ENCODE measurements around the gene RHOBTB1.
A peak's percentile ranks its signal among the peaks of the same experiment; 100 is the strongest.

Gene RHOBTB1

DNA sequence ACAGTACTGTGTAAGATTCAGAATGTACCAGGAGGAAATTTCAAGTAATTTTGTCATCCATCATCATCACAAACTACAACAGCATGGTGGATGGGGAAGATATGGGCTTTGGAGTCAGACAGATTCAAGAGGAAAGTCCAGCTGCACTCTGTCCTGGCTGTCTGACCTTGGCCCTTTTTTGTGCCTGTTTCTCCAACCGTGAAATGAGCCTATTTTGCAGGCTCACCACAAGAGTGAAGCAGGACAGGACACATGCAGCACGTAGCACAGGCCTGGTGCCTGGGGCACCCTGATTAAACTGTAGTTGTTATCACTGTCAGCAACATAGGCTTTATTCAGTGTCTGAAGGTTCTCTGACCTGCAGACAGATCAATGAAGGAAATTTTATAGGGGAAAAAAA is 37.6 kb downstream of the RHOBTB1 start:
- Histone ChIP-seq H3K9me3 (ENCODE audit: control insufficient read depth in 2 of 2, low read length in 2 of 2) (no peaks in the 10 kb centered on the region), H3K9ac (ENCODE audit: low read length in 2 of 2) (no peak overlapping the region), H3K4me1 (ENCODE audit: control insufficient read depth, insufficient read depth, low read length) (peaks cover 45% of the 10 kb centered on the region), H3K4me3 (ENCODE audit: low read length in 2 of 2) (no peak overlapping the region), H3K27me3 (ENCODE audit: control insufficient read depth in 1 of 2, insufficient read depth in 2 of 2, low read length in 2 of 2) (no peaks in the 10 kb centered on the region), H3K36me3 (ENCODE audit: control insufficient read depth in 2 of 2, insufficient read depth in 2 of 2, low read length in 2 of 2) (peaks cover 0 to 6% of the 10 kb centered on the region in 2 donors), H3K27ac (ENCODE audit: low read length) (peak overlapping the region; percentile 46)

DNA sequence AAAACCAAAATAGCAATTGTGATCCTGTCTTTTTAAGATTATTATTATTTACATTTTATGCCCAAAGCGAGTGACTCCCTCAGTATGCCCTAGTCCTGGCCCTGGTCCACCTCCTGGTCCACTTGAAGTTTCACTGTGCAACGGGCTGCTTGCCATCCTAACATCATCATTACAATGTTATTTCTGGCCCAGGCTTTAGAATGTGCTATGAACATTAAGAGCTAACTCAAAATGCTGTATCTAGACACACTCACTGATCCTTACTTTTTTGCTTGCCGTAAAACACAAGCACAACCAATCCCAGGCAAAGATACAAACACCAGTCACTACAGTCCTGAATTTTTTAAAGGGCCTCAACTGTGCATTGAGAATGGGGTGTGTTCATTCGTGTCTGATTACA is 38.4 kb downstream of the RHOBTB1 start:
- Histone ChIP-seq H3K9ac (ENCODE audit: low read length in 2 of 2) (no peak overlapping the region), H3K27me3 (ENCODE audit: control insufficient read depth in 1 of 2, insufficient read depth in 2 of 2, low read length in 2 of 2) (no peaks in the 10 kb centered on the region), H3K36me3 (ENCODE audit: control insufficient read depth in 2 of 2, insufficient read depth in 2 of 2, low read length in 2 of 2) (no peaks in the 10 kb centered on the region), H3K4me3 (ENCODE audit: low read length in 2 of 2) (peak overlapping the region in 1 of 2 donors; percentile 30), H3K4me1 (ENCODE audit: control insufficient read depth, insufficient read depth, low read length) (peaks cover 45% of the 10 kb centered on the region), H3K9me3 (ENCODE audit: control insufficient read depth in 2 of 2, low read length in 2 of 2) (no peaks in the 10 kb centered on the region), H3K27ac (ENCODE audit: low read length) (peak overlapping the region; percentile 50)

GRCh38 chr10:60903096-60903495 is 40.9 kb downstream of the RHOBTB1 start:
- Histone ChIP-seq H3K4me3 (ENCODE audit: low read length in 2 of 2) (no peak overlapping the region), H3K4me1 (ENCODE audit: control insufficient read depth, insufficient read depth, low read length) (peaks cover 29% of the 10 kb centered on the region), H3K9ac (ENCODE audit: low read length in 2 of 2) (no peak overlapping the region), H3K9me3 (ENCODE audit: control insufficient read depth in 2 of 2, low read length in 2 of 2) (no peaks in the 10 kb centered on the region), H3K27ac (ENCODE audit: low read length) (no peak overlapping the region), H3K36me3 (ENCODE audit: control insufficient read depth in 2 of 2, insufficient read depth in 2 of 2, low read length in 2 of 2) (no peaks in the 10 kb centered on the region), H3K27me3 (ENCODE audit: control insufficient read depth in 1 of 2, insufficient read depth in 2 of 2, low read length in 2 of 2) (no peaks in the 10 kb centered on the region)

GRCh38 chr10:60901561-60902235 is 42.3 kb downstream of the RHOBTB1 start:
- no peak overlapping the region for H3K4me3 ChIP-seq (ENCODE audit: low read length in 2 of 2)
- H3K4me1 ChIP-seq (ENCODE audit: control insufficient read depth, insufficient read depth, low read length), result peaks cover 16% of the 10 kb centered on the region
- H3K9me3 ChIP-seq (ENCODE audit: control insufficient read depth in 2 of 2, low read length in 2 of 2), result no peaks in the 10 kb centered on the region
- no peak overlapping the region for H3K9ac ChIP-seq (ENCODE audit: low read length in 2 of 2)
- H3K36me3 ChIP-seq (ENCODE audit: control insufficient read depth in 2 of 2, insufficient read depth in 2 of 2, low read length in 2 of 2), result no peaks in the 10 kb centered on the region
- H3K27me3 ChIP-seq (ENCODE audit: control insufficient read depth in 1 of 2, insufficient read depth in 2 of 2, low read length in 2 of 2), result no peaks in the 10 kb centered on the region
- H3K27ac ChIP-seq (ENCODE audit: low read length), result no peak overlapping the region

GRCh38 chr10:60899266-60899665 is 44.7 kb downstream of the RHOBTB1 start:
- Histone ChIP-seq H3K27ac (ENCODE audit: low read length) (no peak overlapping the region), H3K4me1 (ENCODE audit: control insufficient read depth, insufficient read depth, low read length) (peaks cover 5% of the 10 kb centered on the region), H3K9me3 (ENCODE audit: control insufficient read depth in 2 of 2, low read length in 2 of 2) (no peaks in the 10 kb centered on the region), H3K27me3 (ENCODE audit: control insufficient read depth in 1 of 2, insufficient read depth in 2 of 2, low read length in 2 of 2) (no peaks in the 10 kb centered on the region), H3K9ac (ENCODE audit: low read length in 2 of 2) (no peak overlapping the region), H3K36me3 (ENCODE audit: control insufficient read depth in 2 of 2, insufficient read depth in 2 of 2, low read length in 2 of 2) (no peaks in the 10 kb centered on the region), H3K4me3 (ENCODE audit: low read length in 2 of 2) (no peak overlapping the region)

DNA sequence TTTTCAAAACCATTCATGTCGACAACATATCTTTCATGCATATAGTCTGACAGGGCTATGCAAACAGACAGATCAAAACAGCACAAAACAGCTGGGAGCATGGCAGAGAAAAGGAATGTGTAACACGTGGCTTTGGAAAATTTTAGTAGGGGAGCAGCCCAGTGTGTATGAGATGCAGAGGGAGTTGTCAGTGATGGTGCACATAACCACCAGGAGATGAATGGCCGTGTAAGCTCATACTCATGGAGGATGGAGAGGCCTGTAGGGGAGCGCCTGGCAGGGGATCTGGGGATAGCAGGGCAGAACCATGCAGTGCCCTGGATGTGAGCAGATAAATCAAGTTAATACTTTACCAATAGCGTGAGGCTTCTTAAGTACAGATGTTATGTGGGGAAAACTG is 45.7 kb downstream of the RHOBTB1 start:
- H3K4me3 ChIP-seq (ENCODE audit: low read length in 2 of 2), result no peak overlapping the region
- no peaks in the 10 kb centered on the region for H3K27me3 ChIP-seq (ENCODE audit: control insufficient read depth in 1 of 2, insufficient read depth in 2 of 2, low read length in 2 of 2)
- no peak overlapping the region for H3K27ac ChIP-seq (ENCODE audit: low read length)
- H3K36me3 ChIP-seq (ENCODE audit: control insufficient read depth in 2 of 2, insufficient read depth in 2 of 2, low read length in 2 of 2), result no peaks in the 10 kb centered on the region
- no peak overlapping the region for H3K9ac ChIP-seq (ENCODE audit: low read length in 2 of 2)
- peaks cover 5% of the 10 kb centered on the region for H3K4me1 ChIP-seq (ENCODE audit: control insufficient read depth, insufficient read depth, low read length)
- H3K9me3 ChIP-seq (ENCODE audit: control insufficient read depth in 2 of 2, low read length in 2 of 2), result no peaks in the 10 kb centered on the region

DNA sequence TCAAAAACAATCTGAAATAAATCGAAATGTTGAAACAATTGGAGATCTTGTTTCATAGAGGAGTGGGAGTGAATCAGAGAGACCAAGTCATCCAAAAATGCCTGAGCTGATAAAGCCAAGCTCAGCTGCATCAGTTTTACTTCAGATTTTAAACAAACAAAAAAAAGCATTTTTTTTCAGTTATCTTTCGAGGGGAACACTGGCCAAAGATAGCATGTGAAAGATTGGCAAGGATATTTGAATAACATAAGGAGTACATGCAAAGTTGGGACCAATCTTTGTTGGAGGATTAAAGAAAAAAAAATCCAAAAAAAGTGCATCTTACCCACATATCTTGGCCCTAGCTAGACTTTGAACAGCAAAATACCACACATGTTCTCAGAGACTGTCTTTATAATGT is 47.2 kb downstream of the RHOBTB1 start:
- H3K4me1 ChIP-seq (ENCODE audit: control insufficient read depth, insufficient read depth, low read length), result peaks cover 3% of the 10 kb centered on the region
- H3K4me3 ChIP-seq (ENCODE audit: low read length in 2 of 2), result no peak overlapping the region
- H3K9ac ChIP-seq (ENCODE audit: low read length in 2 of 2), result no peak overlapping the region
- no peaks in the 10 kb centered on the region for H3K36me3 ChIP-seq (ENCODE audit: control insufficient read depth in 2 of 2, insufficient read depth in 2 of 2, low read length in 2 of 2)
- H3K27me3 ChIP-seq (ENCODE audit: control insufficient read depth in 1 of 2, insufficient read depth in 2 of 2, low read length in 2 of 2), result no peaks in the 10 kb centered on the region
- no peak overlapping the region for H3K27ac ChIP-seq (ENCODE audit: low read length)
- no peaks in the 10 kb centered on the region for H3K9me3 ChIP-seq (ENCODE audit: control insufficient read depth in 2 of 2, low read length in 2 of 2)

DNA sequence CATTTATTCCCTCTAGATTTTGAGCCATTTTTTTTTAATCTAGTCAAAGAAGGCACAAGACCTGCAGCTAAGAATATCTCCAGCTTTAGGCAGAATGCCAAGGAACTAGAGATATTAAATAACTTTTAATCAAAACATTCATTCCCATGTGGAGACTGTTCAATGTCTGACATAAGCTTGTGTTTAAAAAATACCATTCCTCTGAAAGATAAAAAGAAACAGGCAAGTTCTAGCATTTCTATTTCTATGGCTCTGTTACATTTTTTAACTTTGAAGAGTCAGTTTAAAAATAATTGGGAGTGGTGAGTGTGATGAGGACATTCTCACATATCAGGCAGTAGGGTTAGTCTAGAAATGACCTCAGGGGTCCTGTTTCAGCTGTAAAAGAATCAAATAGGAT is 48.0 kb downstream of the RHOBTB1 start:
- no peak overlapping the region for H3K27ac ChIP-seq (ENCODE audit: low read length)
- H3K36me3 ChIP-seq (ENCODE audit: control insufficient read depth in 2 of 2, insufficient read depth in 2 of 2, low read length in 2 of 2), result no peaks in the 10 kb centered on the region
- no peak overlapping the region for H3K9ac ChIP-seq (ENCODE audit: low read length in 2 of 2)
- H3K4me1 ChIP-seq (ENCODE audit: control insufficient read depth, insufficient read depth, low read length), result no peaks in the 10 kb centered on the region
- no peaks in the 10 kb centered on the region for H3K27me3 ChIP-seq (ENCODE audit: control insufficient read depth in 1 of 2, insufficient read depth in 2 of 2, low read length in 2 of 2)
- no peaks in the 10 kb centered on the region for H3K9me3 ChIP-seq (ENCODE audit: control insufficient read depth in 2 of 2, low read length in 2 of 2)
- H3K4me3 ChIP-seq (ENCODE audit: low read length in 2 of 2), result no peak overlapping the region

DNA sequence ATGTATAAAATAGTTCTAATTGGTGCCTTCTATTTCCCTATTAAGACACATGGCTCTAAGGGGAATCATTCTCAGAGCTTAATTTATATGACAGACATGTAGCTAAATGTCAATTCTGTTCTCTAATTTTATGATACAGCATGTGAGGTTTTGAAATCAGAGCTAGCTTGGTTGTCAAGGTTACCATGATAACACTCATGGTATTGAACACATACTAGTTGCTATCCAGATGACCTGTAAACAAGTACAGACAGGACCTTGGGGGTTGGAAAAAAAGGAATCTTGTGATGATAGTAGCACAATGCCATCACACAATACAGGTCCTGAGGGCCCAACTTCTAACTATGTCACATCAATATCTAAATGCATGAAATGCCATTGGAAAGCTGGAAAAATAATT is 49.2 kb downstream of the RHOBTB1 start:
- Histone ChIP-seq H3K9ac (ENCODE audit: low read length in 2 of 2) (no peak overlapping the region), H3K27ac (ENCODE audit: low read length) (no peak overlapping the region), H3K4me1 (ENCODE audit: control insufficient read depth, insufficient read depth, low read length) (no peaks in the 10 kb centered on the region), H3K4me3 (ENCODE audit: low read length in 2 of 2) (no peak overlapping the region), H3K9me3 (ENCODE audit: control insufficient read depth in 2 of 2, low read length in 2 of 2) (no peaks in the 10 kb centered on the region), H3K27me3 (ENCODE audit: control insufficient read depth in 1 of 2, insufficient read depth in 2 of 2, low read length in 2 of 2) (no peaks in the 10 kb centered on the region), H3K36me3 (ENCODE audit: control insufficient read depth in 2 of 2, insufficient read depth in 2 of 2, low read length in 2 of 2) (no peaks in the 10 kb centered on the region)

DNA sequence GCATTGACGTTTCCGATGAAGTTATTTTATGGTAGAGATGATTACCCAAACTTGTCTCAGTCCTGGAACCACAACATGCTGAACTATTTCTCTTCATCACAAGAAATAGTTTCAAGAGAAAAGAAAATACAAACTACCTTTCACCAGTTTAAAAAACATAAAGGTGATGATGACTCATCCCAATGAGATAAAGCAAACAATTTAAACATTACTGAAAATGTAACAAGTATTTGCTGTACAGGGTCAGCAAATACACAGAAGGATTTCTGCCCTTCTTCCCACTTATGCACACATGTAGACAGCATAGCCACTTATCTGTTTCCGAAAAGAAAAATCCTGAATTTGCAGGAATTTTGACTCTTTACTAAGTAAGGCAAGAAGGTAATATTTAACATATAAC is 50.8 kb downstream of the RHOBTB1 start:
- Histone ChIP-seq H3K27me3 (ENCODE audit: control insufficient read depth in 1 of 2, insufficient read depth in 2 of 2, low read length in 2 of 2) (no peaks in the 10 kb centered on the region), H3K36me3 (ENCODE audit: control insufficient read depth in 2 of 2, insufficient read depth in 2 of 2, low read length in 2 of 2) (peaks cover 0 to under 1% of the 10 kb centered on the region in 2 donors), H3K9ac (ENCODE audit: low read length in 2 of 2) (no peak overlapping the region), H3K4me1 (ENCODE audit: control insufficient read depth, insufficient read depth, low read length) (no peaks in the 10 kb centered on the region), H3K4me3 (ENCODE audit: low read length in 2 of 2) (no peak overlapping the region), H3K9me3 (ENCODE audit: control insufficient read depth in 2 of 2, low read length in 2 of 2) (no peaks in the 10 kb centered on the region), H3K27ac (ENCODE audit: low read length) (no peak overlapping the region)

DNA sequence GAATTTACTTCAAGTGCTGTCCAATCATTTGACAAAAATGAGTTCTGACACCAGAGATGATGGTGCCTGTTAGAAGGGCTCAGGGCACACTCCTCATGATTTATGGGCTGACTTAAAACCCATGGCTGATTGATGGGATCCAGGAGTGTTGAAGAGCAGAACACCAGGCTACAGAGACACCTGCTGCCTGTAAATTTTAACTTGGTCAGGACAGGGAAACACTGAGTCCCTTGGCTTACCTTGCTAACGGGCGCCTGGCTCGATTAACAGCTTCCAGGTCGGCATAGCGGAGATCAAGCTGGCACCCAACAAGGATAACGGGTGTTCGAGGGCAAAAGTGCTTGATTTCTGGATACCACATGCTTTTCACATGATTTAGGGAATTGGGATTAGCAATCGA is 51.4 kb downstream of the RHOBTB1 start:
- no peaks in the 10 kb centered on the region for H3K27me3 ChIP-seq (ENCODE audit: control insufficient read depth in 1 of 2, insufficient read depth in 2 of 2, low read length in 2 of 2)
- peaks cover 0 to 6% of the 10 kb centered on the region in 2 donors for H3K36me3 ChIP-seq (ENCODE audit: control insufficient read depth in 2 of 2, insufficient read depth in 2 of 2, low read length in 2 of 2)
- H3K4me3 ChIP-seq (ENCODE audit: low read length in 2 of 2), result no peak overlapping the region
- no peak overlapping the region for H3K9ac ChIP-seq (ENCODE audit: low read length in 2 of 2)
- H3K4me1 ChIP-seq (ENCODE audit: control insufficient read depth, insufficient read depth, low read length), result no peaks in the 10 kb centered on the region
- no peak overlapping the region for H3K27ac ChIP-seq (ENCODE audit: low read length)
- H3K9me3 ChIP-seq (ENCODE audit: control insufficient read depth in 2 of 2, low read length in 2 of 2), result no peaks in the 10 kb centered on the region

All from stomach smooth muscle (tissue), 2 donors.